K562 (cell line): ENCODE data around the gene CGB3. TPM values are rescaled to one million over a fixed set of nuclear protein-coding genes. Genes with fewer than 3 reads are reported as not detected.

Source experiments
- ARID3A ChIP-seq: IDR thresholded peaks from 2 replicates; pipeline ENCODE4 v1.6.1; 2012; ENCODE audit warnings: low read depth, low read length, improper control_type of control experiment, borderline replicate concordance
- ARID4B ChIP-seq: sonication (generic); formaldehyde crosslinking; IDR thresholded peaks from 2 replicates; pipeline ENCODE4 v1.8.0; 2022; ENCODE audit warnings: mild to moderate bottlenecking, missing genetic modification reagents
- CTBP1 ChIP-seq: fragments of 450-650 bp; IDR thresholded peaks from 2 replicates; pipeline ENCODE4 v1.6.1; 2016; ENCODE audit warnings: borderline replicate concordance
- FIP1L1 ChIP-seq: fragments of 200-400 bp; formaldehyde crosslinking; IDR thresholded peaks from 2 replicates; pipeline ENCODE4 v1.6.1; 2018; ENCODE audit warnings: mild to moderate bottlenecking, low read depth, low read length; ENCODE audit not compliant: poor library complexity, severe bottlenecking
- GMEB1 ChIP-seq: fragments of 250-450 bp; sonication (Bioruptor Pico); IDR thresholded peaks from 2 replicates; pipeline ENCODE4 v1.4.0; 2020; ENCODE audit warnings: mild to moderate bottlenecking
- HEY1 ChIP-seq: fragments of 250-450 bp; sonication (Bioruptor Pico); IDR thresholded peaks from 2 replicates; pipeline ENCODE4 v1.5.0; 2020; ENCODE audit warnings: mild to moderate bottlenecking, moderate library complexity, borderline replicate concordance
- HNRNPLL ChIP-seq: fragments of 200-400 bp; formaldehyde crosslinking; IDR thresholded peaks from 2 replicates; pipeline ENCODE4 v1.6.1; 2017; ENCODE audit warnings: low read length, low read depth, mild to moderate bottlenecking; ENCODE audit not compliant: poor library complexity, severe bottlenecking
- MYC ChIP-seq, 2 experiments: fragments of 250-450 bp in 1 of 2; sonication (Bioruptor Pico) in 1 of 2; IDR thresholded peaks; 2 replicates each; pipeline versions ENCODE4 v1.5.1 to v1.6.1; 2012 to 2021; ENCODE audit warnings: low read depth in 2 of 2, borderline replicate concordance in 1 of 2, improper control_type of control experiment in 1 of 2, low read length in 1 of 2, mild to moderate bottlenecking in 1 of 2, moderate library complexity in 1 of 2
- PKNOX1 ChIP-seq: fragments of 450-650 bp; IDR thresholded peaks from 2 replicates; pipeline ENCODE4 v1.6.1; 2016
- TARDBP ChIP-seq: fragments of 450-650 bp; IDR thresholded peaks from 2 replicates; pipeline ENCODE4 v1.6.1; 2016
- TBP ChIP-seq: optimal IDR thresholded peaks from 2 replicates; pipeline ENCODE3; 2011; ENCODE audit warnings: low read depth, low read length, improper control_type of control experiment
- polyA plus RNA-seq, 8 experiments: library from polyadenylated mRNA; depleted of rRNA in 4 of 8; stranded (reverse) in 5 of 8; unstranded in 3 of 8; fragments of >200 nt; fragmentation: Nextera tagmentation in 2 of 8; fragmentation: Illumina TruSeq in 1 of 8; extraction: Ambion mirVana in 2 of 8; extraction: Trizol in 1 of 8; gene quantifications; 2 replicates each; pipeline versions ENCODE4 v1.2.1 to v1.2.3, GENCODE V29; 2011 to 2014; ENCODE audit warnings: inconsistent platforms in 1 of 8, missing spikeins in 1 of 8
- total RNA-seq, 7 experiments: library from RNA; depleted of rRNA in 6 of 7; stranded (reverse); fragments of >200 nt in 6 of 7; fragmentation: Illumina TruSeq in 2 of 7; extraction: Trizol in 2 of 7; gene quantifications; 2 replicates each; pipeline versions ENCODE4 v1.2.1 to v1.2.3, GENCODE V29; 2011 to 2021; ENCODE audit warnings: low replicate concordance in 1 of 7

Gene CGB3
- total and polyA plus RNA-seq, 9 of the 15 experiments (the other 6 are each of a cell fraction or from before 2014, with no cell fraction given): not detected

- TF ChIP-seq ARID3A: 0 out of 2 replicates have a peak, but pooled peaks have one; percentile 20
- peak; percentile 79 for TF ChIP-seq FIP1L1
- TF ChIP-seq MYC (IDR thresholded peaks at IDR 0.05; ENCODE audit: low read depth, low read length): peak; percentile 91
- no peak for TF ChIP-seq MYC (CRISPR knock-in tag; IDR thresholded peaks at IDR 0.05; ENCODE audit: borderline replicate concordance, low read depth)
- no peak for TF ChIP-seq HEY1 (CRISPR knock-in tag)
- peak; percentile 23; the same call in 1 of the 2 replicates for TF ChIP-seq TARDBP
- TF ChIP-seq HNRNPLL: peak; percentile 57
- TF ChIP-seq PKNOX1: peak; percentile 99
- peak; percentile 65; the same call in 1 of the 2 replicates for TF ChIP-seq CTBP1
- peak; percentile 30 for TF ChIP-seq ARID4B (CRISPR knock-in tag)
- TF ChIP-seq TBP: peak; percentile 73
- TF ChIP-seq GMEB1: peak; percentile 83
These were observed 30.7 kb downstream of the CGB3 start, which contains the start of the genes GYS1 and RUVBL2 (continued) for GRCh38 chr19:48993175-48994034.
